Keratinocyte (primary cell): Measurements from ENCODE around the gene TTC31. TPM values are rescaled to one million over a fixed set of nuclear protein-coding genes. Genes with fewer than 3 reads are reported as not detected.

Experiments used
- DNase-seq: peaks from one replicate; pipeline ENCODE4 v3.0.0-alpha.2; 2011; ENCODE audit warnings: low read depth, missing footprints, low spot score
- FAIRE-seq: peaks from 2 replicates; lab custom pipeline; 2011; peaks lifted over from hg19 to GRCh38; lab: Jason Lieb, UNC
- H2AFZ ChIP-seq: 2 replicates; pipeline ENCODE4 v1.6.0; 2012; ENCODE audit warnings: low read length, control low read depth, inconsistent platforms; ENCODE audit not compliant: control insufficient read depth
- H3K27ac ChIP-seq: 2 replicates; pipeline ENCODE4 v1.5.1; 2011; ENCODE audit warnings: low read length; ENCODE audit not compliant: control insufficient read depth, insufficient read depth
- H3K27me3 ChIP-seq: 3 replicates; pipeline ENCODE4 v1.6.0; 2011; ENCODE audit warnings: low read length; ENCODE audit not compliant: control insufficient read depth, insufficient read depth; ENCODE audit errors: extremely low read depth
- H3K36me3 ChIP-seq, 2 experiments: 2 replicates in 1 of 2; 3 replicates in 1 of 2; pipeline ENCODE4 v1.5.1; 2011; ENCODE audit warnings: low read length in 2 of 2, mild to moderate bottlenecking in 1 of 2; ENCODE audit not compliant: control insufficient read depth in 2 of 2, insufficient read depth in 2 of 2; ENCODE audit errors: extremely low read depth in 1 of 2
- H3K4me1 ChIP-seq: 3 replicates; pipeline ENCODE4 v1.5.1; 2011; ENCODE audit warnings: low read length; ENCODE audit not compliant: control insufficient read depth, insufficient read depth; ENCODE audit errors: extremely low read depth
- H3K4me2 ChIP-seq: 3 replicates; pipeline ENCODE4 v1.6.0; 2011; ENCODE audit warnings: low read depth, low read length; ENCODE audit not compliant: control insufficient read depth, insufficient read depth; ENCODE audit errors: extremely low read depth
- H3K4me3 ChIP-seq, 3 experiments: fragments of 200-600 bp in 1 of 3; sonication (generic) in 1 of 3; 2 replicates in 2 of 3; 3 replicates in 1 of 3; pipeline ENCODE4 v1.5.1; 2011 to 2016; ENCODE audit warnings: low read length in 3 of 3, mild to moderate bottlenecking in 3 of 3, control low read depth in 2 of 3, inconsistent platforms in 1 of 3, low read depth in 1 of 3, mixed read lengths in 1 of 3, mixed run types in 1 of 3, moderate library complexity in 1 of 3; ENCODE audit not compliant: control insufficient read depth in 2 of 3, insufficient read depth in 2 of 3; ENCODE audit errors: extremely low read depth in 1 of 3
- H3K79me2 ChIP-seq: 2 replicates; pipeline ENCODE4 v1.6.0; 2012; ENCODE audit warnings: low read length; ENCODE audit not compliant: control insufficient read depth, insufficient read depth
- H3K9ac ChIP-seq: 3 replicates; pipeline ENCODE4 v1.6.0; 2011; ENCODE audit warnings: low read length; ENCODE audit not compliant: control insufficient read depth, insufficient read depth; ENCODE audit errors: extremely low read depth
- H3K9me1 ChIP-seq: 3 replicates; pipeline ENCODE4 v1.6.0; 2011; ENCODE audit warnings: low read length; ENCODE audit not compliant: control insufficient read depth, insufficient read depth; ENCODE audit errors: extremely low read depth
- H3K9me3 ChIP-seq: 2 replicates; pipeline ENCODE4 v1.5.1; 2012; ENCODE audit warnings: low read depth, low read length; ENCODE audit not compliant: control insufficient read depth
- H4K20me1 ChIP-seq: 3 replicates; pipeline ENCODE4 v1.6.0; 2011; ENCODE audit warnings: low read length; ENCODE audit not compliant: control insufficient read depth, insufficient read depth; ENCODE audit errors: extremely low read depth
- CTCF ChIP-seq, 3 experiments: IDR thresholded peaks in 1 of 3; conservative IDR thresholded peaks in 1 of 3; optimal IDR thresholded peaks in 1 of 3; 2 replicates in 2 of 3; 3 replicates in 1 of 3; pipeline versions ENCODE3 to v1.5.1; 2011; ENCODE audit warnings: low read length in 3 of 3, mild to moderate bottlenecking in 3 of 3, moderate library complexity in 2 of 3, control low read depth in 1 of 3, inconsistent platforms in 1 of 3; ENCODE audit not compliant: insufficient read depth in 2 of 3; ENCODE audit errors: extremely low read depth in 1 of 3
- EZH2 ChIP-seq: IDR thresholded peaks from one replicate; pipeline ENCODE4 v1.6.1; 2012; ENCODE audit warnings: inconsistent platforms, mild to moderate bottlenecking, low read length, moderate library complexity
- dilution Hi-C: fragments of 300-500 bp; cut with MboI; formaldehyde crosslinking; loops from one replicate; pipeline ENCODE4 v1.7.0; 2020; ENCODE audit warnings: low sequenced_read_pairs; ENCODE audit not compliant: extremely low pct_ligation_motif_present
- polyA plus RNA-seq, 5 experiments: library from polyadenylated mRNA; depleted of rRNA in 3 of 5; stranded (reverse) in 3 of 5; stranded (forward) in 1 of 5; unstranded in 1 of 5; fragments of >200 nt; gene quantifications; 1 replicate in 1 of 5; 2 replicates in 3 of 5; 3 replicates in 1 of 5; pipeline versions ENCODE4 v1.2.1 to v1.2.3, GENCODE V29; 2011 to 2012; ENCODE audit warnings: missing spikeins in 2 of 5, low read depth in 1 of 5, low replicate concordance in 1 of 5

The TTC31 gene
- polyA plus RNA-seq, 1 donor (not counting 4 experiments of a cell fraction or from before 2014, with no cell fraction given): 16.8 TPM

- no peaks in the 10 kb centered on the region for H3K9me1 ChIP-seq
- peaks cover 61% of the 10 kb centered on the region for H3K27me3 ChIP-seq
- TF ChIP-seq CTCF (optimal IDR thresholded peaks at IDR 0.05 in 1 of 3, IDR thresholded peaks at IDR 0.05 in 1 of 3, conservative IDR thresholded peaks at IDR 0.05 in 1 of 3; ENCODE audit: extremely low read depth in 1 of 3, insufficient read depth in 2 of 3, low read length in 3 of 3): no peak
- no peak for TF ChIP-seq EZH2
- DNase-seq (no peak), FAIRE-seq (no peak)
- no peak overlapping the region for H3K4me3 ChIP-seq
- H3K4me2 ChIP-seq: peak overlapping the region; percentile 20
- H3K9me3 ChIP-seq: no peaks in the 10 kb centered on the region
- no peak overlapping the region for H3K9ac ChIP-seq
- dilution Hi-C loops: no loop called here
- H3K4me1 ChIP-seq: peaks cover 6% of the 10 kb centered on the region
- H3K79me2 ChIP-seq: no peaks in the 10 kb centered on the region
- H4K20me1 ChIP-seq: no peaks in the 10 kb centered on the region
- H2AFZ ChIP-seq: no peak overlapping the region
- no peak overlapping the region for H3K27ac ChIP-seq
- H3K36me3 ChIP-seq: no peaks in the 10 kb centered on the region
Measured at GRCh38 chr2:74515981-74516633, 33.2 kb downstream of the TTC31 start.

- Histone ChIP-seq H3K9me3 (no peaks in the 10 kb centered on the region), H3K27ac (no peak overlapping the region), H3K4me2 (peak overlapping the region; percentile 20), H3K36me3 (no peaks in the 10 kb centered on the region), H3K27me3 (peaks cover 56% of the 10 kb centered on the region), H3K4me1 (peaks cover 6% of the 10 kb centered on the region), H2AFZ (no peak overlapping the region), H3K4me3 (no peak overlapping the region), H3K79me2 (no peaks in the 10 kb centered on the region), H3K9ac (no peak overlapping the region), H4K20me1 (no peaks in the 10 kb centered on the region), H3K9me1 (no peaks in the 10 kb centered on the region)
- no peak for TF ChIP-seq CTCF (optimal IDR thresholded peaks at IDR 0.05 in 1 of 3, IDR thresholded peaks at IDR 0.05 in 1 of 3, conservative IDR thresholded peaks at IDR 0.05 in 1 of 3; ENCODE audit: extremely low read depth in 1 of 3, insufficient read depth in 2 of 3, low read length in 3 of 3)
- TF ChIP-seq EZH2: no peak
- dilution Hi-C loops: no loop called here
- DNase-seq: no peak
- no peak for FAIRE-seq
Measured at GRCh38 chr2:74516650-74517049, 33.8 kb downstream of the TTC31 start.
